ENCODE results near the gene ARHGEF26.

ARHGEF26 gene

GRCh38 chr3:154273381-154273780, 152.2 kb downstream of the ARHGEF26 start:
- DNase-seq: no peak

DNA sequence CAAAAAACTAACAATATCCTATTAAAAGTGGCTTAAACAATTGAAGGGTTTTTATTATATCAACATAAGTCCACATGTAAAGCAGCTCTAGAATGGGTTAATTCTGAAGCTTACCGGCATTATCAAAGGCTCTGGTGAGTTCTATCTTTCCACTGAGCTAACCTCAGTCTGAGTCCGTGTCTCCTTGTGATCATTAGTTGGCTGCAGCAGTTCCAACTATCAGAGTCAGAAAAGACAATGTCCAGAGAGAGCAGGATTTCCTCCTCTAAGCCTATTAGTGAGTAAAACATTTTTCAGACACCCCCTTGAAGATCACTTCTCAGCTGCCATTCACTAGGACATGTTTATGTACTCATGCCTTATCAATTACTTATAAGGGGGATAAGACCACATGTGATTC, 153.2 kb downstream of the ARHGEF26 start:
- no peak for DNase-seq

DNA sequence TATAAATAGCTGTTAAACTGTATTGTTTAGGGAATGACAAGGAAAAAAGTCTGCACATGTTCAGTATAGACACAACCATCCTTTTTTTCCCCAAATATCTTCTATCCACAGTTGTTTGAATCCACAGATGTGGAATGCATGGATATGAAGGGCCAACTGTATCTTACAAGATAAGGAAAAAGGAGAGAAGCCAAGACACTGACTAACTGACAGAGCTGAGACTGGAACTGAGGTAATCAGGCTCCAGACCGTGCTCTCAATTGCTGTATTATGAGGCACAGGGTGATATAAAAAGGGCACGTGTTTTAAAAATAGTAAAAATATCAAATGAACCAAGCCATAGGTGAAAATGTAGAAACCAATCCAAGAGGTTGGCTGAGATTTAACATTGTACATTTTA, 154.1 kb downstream of the ARHGEF26 start:
- no peak for DNase-seq

GRCh38 chr3:154275965-154276364, 154.8 kb downstream of the ARHGEF26 start:
- no peak for DNase-seq

DNA sequence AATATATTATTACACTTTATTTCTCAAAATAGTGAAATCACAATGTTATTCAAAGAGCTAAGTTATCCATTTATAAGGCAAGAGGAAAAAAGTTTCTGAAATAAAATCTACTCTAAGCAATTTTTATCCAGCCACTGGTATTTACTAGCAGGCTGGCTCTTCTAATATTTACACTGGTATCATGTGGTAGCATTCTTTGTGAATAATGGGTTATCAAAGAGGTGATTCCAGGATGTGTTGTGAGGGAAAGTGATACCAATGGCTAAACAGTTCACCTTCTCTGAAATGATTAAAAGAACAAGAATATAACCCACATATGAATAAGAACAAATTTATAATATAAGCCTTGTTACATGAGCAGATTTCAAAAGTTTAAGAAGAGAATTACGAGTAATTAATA, 159.0 kb downstream of the ARHGEF26 start:
- DNase-seq: no peak

- no peak for DNase-seq
These were observed 164.0 kb downstream of the ARHGEF26 start for GRCh38 chr3:154285221-154285620.

DNA sequence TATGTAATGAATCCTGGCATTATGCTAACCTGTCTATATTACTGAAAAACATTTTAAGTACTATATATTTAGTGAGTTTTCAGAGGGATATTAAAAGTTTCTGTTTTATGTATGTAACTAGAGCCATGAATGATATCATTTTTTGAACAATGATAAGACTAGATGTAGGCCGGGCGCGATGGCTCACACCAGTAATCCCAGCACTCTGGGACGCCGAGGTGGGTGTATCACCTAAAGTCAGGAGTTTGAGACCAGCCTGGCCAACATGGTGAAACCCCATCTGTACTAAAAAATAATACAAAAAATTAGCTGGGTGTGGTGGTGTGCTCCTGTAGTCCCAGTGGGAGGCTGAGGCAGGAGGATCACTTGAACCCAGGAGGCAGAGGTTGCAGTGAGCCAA, 169.0 kb downstream of the ARHGEF26 start:
- no peak for DNase-seq

DNA sequence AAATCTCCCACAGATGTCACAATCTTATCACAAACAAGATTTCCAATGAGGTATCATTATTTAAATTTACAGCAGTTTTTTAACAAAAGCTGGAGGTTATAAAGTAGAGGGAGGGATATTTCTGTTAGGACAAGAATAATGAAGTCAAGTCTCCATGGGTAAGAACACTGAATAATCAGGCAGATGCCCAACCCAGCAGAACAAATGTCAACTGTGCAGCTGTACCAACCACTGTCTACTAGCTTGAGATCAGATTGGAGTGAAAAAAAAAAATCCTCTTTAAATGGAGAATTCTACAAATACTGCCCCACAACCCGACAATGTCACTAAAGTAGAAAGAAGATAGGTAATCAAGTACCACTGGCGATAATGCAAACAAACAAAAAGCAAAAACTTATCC, 172.8 kb downstream of the ARHGEF26 start:
- no peak for DNase-seq

GRCh38 chr3:154301561-154301960, 180.4 kb downstream of the ARHGEF26 start:
- no peak for DNase-seq

DNA sequence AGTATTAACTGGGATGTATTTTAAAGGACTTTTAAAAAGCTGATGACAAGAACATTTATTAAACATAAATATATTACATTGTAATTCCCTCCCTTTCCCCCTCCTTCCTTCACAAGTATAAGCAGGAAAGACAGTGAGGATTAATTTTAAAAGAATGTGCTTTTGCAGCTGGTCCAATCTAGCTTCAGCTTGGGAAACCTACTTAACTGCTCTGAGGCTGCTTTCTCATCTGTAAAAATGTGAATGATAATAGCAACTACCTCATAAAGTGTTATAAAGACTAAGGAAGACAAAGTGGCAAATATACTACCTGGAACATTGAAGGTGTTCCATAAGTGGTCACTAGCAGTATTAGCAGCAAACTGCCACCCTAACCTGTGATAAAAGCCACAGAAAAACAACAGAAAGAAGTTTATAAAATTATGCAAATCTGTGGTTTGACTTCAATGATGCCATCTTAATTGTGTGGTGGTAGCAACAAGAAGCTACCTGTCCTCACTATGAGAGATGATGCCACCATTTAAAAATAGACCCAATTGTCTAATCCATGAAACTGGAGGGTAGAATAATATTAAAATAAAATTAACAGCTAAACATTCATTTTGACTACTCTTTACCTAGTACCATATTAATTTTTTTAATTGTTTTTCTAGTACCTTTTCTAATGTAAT, 183.1 kb downstream of the ARHGEF26 start:
- no peak for DNase-seq

DNA sequence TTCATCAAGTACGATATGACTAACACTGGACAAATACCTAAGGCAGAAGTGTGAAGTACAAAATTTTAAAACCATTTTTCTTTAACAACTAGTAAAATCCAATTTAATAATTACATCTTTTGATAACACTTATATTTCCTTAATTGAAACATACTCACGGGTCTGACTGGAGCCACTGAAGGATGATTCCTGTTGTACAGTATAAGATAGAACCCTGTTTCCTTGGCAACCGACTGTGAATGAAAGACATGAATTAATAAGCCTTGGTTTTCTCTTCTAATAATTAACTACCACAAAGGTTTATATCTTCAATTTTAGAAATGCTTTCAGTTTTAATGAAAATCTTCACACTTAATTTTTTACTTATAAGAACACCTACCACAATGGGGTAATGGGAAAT, 183.7 kb downstream of the ARHGEF26 start:
- no peak for DNase-seq

DNA sequence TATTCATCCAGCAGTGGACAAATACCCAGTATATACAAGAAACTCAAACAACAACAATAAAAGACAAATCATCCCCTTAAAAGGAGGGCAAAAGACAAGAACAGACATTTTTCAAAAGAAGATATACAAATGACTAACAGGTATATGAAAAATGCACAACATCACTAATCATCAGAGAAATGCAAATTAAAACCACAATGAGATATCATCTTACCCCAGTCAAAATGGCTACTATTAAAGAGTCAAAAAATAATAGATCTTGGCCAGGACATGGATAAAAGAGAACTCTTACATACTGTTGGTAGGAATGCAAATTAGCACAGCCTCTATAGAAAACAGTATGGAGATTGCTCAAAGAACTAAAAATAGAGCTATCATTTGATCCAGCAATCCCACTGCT, 186.2 kb downstream of the ARHGEF26 start:
- DNase-seq: no peak

All from DMS79 (cell line).